Fibroblast of skin of abdomen (primary cell): ENCODE results near the gene ADAD1.

Experiments
- DNase-seq: peaks from one replicate; pipeline ENCODE4 v3.0.0-alpha.2; 2013

ADAD1 gene

DNA sequence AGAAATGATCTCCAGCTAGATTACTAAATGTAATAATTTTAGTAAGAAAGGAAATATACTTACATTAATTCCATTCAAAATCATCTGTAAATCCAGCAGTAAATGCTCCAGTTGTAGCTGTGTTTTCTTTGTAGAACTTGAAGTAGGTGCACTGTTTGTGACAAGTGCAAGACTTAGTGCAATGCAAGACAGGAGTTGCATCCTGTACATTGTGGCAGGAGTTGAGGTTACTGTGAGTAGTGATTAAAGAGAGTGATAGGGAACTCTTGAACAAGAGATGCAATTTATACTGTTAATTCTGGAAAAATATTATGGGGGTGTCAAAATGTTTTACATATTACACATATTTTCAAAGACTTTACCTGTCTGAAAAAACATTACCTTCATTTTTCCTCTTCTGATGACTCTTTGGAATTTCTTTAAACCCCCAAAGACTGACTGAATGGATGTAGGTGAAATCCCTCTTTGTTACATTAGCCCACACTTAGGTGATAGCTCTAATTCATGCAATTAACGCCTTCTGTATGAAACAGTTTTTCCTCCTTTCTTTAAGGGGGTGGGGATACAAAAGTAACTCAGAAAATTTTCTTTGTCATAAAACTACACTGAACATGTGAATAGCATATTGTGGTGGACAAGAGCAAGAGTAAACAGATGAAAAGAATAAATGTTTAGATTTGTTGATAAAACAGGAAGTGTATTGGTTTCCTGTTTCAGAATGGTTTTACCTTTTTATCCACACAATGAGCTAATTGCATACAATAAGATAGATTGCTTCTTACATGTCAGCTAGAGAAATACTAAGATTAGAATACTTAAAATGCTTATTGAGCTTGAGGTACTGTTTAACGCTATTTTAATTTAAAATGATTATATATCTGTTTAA, 77.7 kb downstream of the ADAD1 start, which contains the start of gene IL2:
Gene IL2, minus strand, starts transcription at position 495 of the 886 bp plus-strand sequence. Its CDS starts 285 bp downstream, at position 210.
- DNase-seq = no peak

DNA sequence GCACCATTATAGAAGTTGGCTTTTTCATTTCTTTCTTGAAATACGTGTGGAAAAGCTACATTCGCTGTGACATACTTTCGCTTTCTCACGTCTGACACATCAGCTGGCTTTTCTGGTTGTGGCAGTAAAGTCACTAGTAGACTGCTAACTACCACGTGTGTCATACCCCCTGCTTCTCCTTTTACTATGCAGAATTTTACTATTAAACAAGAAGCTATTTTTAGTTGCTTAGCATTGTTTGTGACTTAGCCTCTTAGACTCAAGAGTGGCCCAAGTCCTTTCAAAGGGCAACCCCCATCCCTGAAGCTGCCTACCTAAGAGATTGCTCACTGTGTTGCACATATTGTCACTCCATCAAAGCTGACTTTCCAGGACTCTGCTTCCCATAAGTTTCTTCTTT, 79.8 kb downstream of the ADAD1 start:
- no peak for DNase-seq

DNA sequence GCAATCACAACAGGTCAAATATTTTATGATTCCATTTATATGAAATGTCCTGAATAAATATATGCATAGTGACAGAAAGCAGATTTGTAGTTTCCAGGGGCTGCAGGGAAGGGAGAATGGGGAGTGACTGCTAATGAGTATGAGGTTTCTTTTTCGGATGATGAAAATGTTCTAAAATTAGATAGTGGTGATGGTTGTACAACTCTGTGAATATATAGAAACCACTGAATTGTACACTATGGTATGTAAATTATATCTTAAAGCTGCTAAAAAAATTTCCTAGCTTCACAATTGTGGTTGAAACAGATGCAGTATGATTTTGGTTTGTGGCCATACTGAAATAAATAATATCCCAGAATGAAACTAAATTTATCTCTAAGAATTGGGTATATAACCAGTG, 90.6 kb downstream of the ADAD1 start:
- DNase-seq = no peak

DNA sequence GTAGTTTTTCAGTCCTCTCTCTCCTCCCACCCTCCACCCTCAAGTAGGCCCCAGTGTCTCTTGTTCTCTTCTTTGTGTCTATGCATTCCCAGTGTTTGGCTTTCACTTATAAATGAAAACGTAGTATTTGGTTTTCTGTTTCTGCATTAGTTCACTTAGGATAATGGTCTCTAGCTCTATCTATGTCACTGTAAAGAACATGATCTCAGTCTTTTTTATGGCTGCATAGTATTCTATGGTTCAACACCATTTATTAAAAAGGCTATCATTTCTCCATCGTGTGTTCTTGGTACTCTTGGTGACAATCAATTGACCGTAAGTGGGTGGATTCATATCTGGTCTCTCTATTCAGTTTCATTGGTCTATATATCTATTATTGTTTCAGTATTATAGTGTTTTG, 96.4 kb downstream of the ADAD1 start:
- no peak for DNase-seq

DNA sequence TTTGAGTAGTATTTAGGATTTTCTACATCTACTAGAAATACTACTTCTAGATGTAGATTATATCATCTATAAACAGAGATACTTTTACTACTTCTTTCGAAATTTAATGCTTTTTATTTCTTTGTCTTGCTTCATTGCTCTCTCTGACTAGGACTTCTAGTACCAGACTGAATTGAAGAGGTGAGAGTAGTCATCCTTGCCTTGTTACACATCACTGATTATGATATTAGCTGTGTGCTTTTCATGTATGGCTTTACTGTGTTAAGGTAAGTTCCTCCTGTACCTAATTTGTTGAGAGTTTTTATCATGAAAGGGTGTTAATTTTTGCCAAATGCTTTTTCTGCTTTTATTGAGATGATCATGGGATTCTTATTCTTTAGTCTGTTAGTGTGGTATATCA, 97.3 kb downstream of the ADAD1 start:
- no peak for DNase-seq

DNA sequence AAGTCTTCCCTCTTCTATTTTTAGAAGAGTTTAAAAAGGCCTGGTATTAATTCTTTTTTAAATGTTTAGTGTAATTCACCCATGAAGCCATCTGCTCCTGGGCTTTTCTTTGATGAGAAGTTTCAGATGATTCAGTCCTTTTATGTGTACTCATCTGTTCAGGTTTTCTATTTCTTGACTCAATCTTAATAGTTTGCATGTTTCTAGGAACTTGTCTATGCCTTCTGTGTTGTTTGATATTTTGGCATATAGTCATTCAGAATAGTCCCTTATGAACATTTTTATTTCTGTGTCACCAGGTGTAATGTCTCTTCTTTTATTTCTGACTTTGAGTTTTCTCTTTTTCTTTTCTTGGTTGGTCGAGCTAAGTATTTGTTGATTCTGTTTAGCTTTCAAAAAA, 97.9 kb downstream of the ADAD1 start:
- no peak for DNase-seq
